Measurements from ENCODE around the gene KRTAP11-1.

KRTAP11-1 gene

GRCh38 chr21:30839304-30839703 lies 42.1 kb downstream of the KRTAP11-1 start:
- no peaks in the 10 kb centered on the region for H3K4me1 ChIP-seq (ENCODE audit: control insufficient read depth in 1 of 2, insufficient read depth in 2 of 2, low read length in 2 of 2)
- H3K9me3 ChIP-seq (ENCODE audit: control insufficient read depth in 1 of 2, low read length in 2 of 2) = peaks cover 0 to 2% of the 10 kb centered on the region in 2 donors
- H3K9ac ChIP-seq (ENCODE audit: low read depth in 1 of 2, low read length in 2 of 2) = no peak overlapping the region
- H3K36me3 ChIP-seq (ENCODE audit: control insufficient read depth in 1 of 2, insufficient read depth in 2 of 2, low read length in 2 of 2) = no peaks in the 10 kb centered on the region
- H3K27me3 ChIP-seq (ENCODE audit: control insufficient read depth in 1 of 2, insufficient read depth in 2 of 2, low read length in 2 of 2) = no peaks in the 10 kb centered on the region
- no peak overlapping the region for H3K27ac ChIP-seq (ENCODE audit: low read depth, low read length)
- no peak overlapping the region for H3K4me3 ChIP-seq (ENCODE audit: low read depth in 1 of 2, low read length in 2 of 2)

GRCh38 chr21:30838536-30838935 lies 42.8 kb downstream of the KRTAP11-1 start:
- H3K4me1 ChIP-seq (ENCODE audit: control insufficient read depth in 1 of 2, insufficient read depth in 2 of 2, low read length in 2 of 2) = no peaks in the 10 kb centered on the region

GRCh38 chr21:30831194-30831765 lies 50.1 kb downstream of the KRTAP11-1 start:
- Histone ChIP-seq H3K27ac (ENCODE audit: low read depth, low read length) (no peak overlapping the region), H3K9ac (ENCODE audit: low read depth in 1 of 2, low read length in 2 of 2) (no peak overlapping the region), H3K27me3 (ENCODE audit: control insufficient read depth in 1 of 2, insufficient read depth in 2 of 2, low read length in 2 of 2) (no peaks in the 10 kb centered on the region), H3K9me3 (ENCODE audit: control insufficient read depth in 1 of 2, low read length in 2 of 2) (peaks cover 4 to 9% of the 10 kb centered on the region in 2 donors), H3K36me3 (ENCODE audit: control insufficient read depth in 1 of 2, insufficient read depth in 2 of 2, low read length in 2 of 2) (no peaks in the 10 kb centered on the region), H3K4me1 (ENCODE audit: control insufficient read depth in 1 of 2, insufficient read depth in 2 of 2, low read length in 2 of 2) (no peaks in the 10 kb centered on the region), H3K4me3 (ENCODE audit: low read depth in 1 of 2, low read length in 2 of 2) (no peak overlapping the region)

More at GRCh38 chr21:30838536-30838935, 42.8 kb downstream of the KRTAP11-1 start:
- H3K27ac ChIP-seq (ENCODE audit: low read depth, low read length) = no peak overlapping the region
- H3K9me3 ChIP-seq (ENCODE audit: control insufficient read depth in 1 of 2, low read length in 2 of 2) = peaks cover 0 to 2% of the 10 kb centered on the region in 2 donors
- H3K9ac ChIP-seq (ENCODE audit: low read depth in 1 of 2, low read length in 2 of 2) = no peak overlapping the region
- H3K27me3 ChIP-seq (ENCODE audit: control insufficient read depth in 1 of 2, insufficient read depth in 2 of 2, low read length in 2 of 2) = no peaks in the 10 kb centered on the region
- no peak overlapping the region for H3K4me3 ChIP-seq (ENCODE audit: low read depth in 1 of 2, low read length in 2 of 2)
- H3K36me3 ChIP-seq (ENCODE audit: control insufficient read depth in 1 of 2, insufficient read depth in 2 of 2, low read length in 2 of 2) = no peaks in the 10 kb centered on the region

Measured in duodenal mucosa (tissue), 2 donors.